K562 treated with DMSO at 1 percent for 48 hours (cell line): ENCODE measurements around the gene SRSF6. TPM values are rescaled to one million over a fixed set of nuclear protein-coding genes. Genes with fewer than 3 reads are reported as not detected.

ENCODE experiments used
- total RNA-seq: library from RNA; unstranded; fragments of 300-600 nt; gene quantifications from 2 replicates; pipeline ENCODE4 v1.2.3, GENCODE V29; 2022; ENCODE audit warnings: low replicate concordance; ENCODE audit errors: extremely low read depth

SRSF6 gene
- total RNA-seq: not detected in 2 replicates

DNA sequence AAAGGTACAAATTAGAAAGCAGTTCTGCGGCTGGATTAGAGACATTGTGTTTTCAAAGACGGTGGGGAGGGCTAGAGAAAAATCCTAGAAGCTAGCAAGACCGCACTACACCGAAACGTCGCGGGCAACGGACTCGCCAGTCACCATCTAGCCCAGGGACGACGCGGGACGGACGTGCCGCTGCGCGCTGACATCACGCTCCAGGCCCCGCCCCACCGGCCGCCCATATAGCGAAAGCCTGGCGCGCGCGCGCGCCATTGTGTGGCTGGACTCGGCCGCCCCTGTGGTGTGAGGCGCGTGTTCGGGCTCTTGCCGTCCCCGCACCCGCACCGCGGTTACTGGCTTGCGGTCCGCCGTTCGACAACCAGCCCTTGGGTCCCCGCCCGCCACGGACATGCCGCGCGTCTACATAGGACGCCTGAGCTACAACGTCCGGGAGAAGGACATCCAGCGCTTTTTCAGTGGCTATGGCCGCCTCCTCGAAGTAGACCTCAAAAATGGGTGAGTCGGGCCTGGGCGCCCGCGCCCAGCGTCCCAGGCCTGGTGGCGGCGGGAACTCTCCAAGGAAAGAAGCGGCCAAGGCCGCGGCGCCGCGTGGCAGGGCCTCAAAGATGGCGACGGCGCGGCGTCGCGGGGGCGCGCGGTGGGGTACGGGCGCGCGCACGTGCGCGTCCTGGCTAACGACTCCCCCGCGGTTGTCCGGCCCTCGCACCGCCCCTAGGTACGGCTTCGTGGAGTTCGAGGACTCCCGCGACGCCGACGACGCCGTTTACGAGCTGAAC, at the start of gene SRSF6:
Gene SRSF6 (plus strand): TSS at position 257 of the 782 bp plus-strand sequence. CDS start 138 bp downstream, at position 395.

DNA sequence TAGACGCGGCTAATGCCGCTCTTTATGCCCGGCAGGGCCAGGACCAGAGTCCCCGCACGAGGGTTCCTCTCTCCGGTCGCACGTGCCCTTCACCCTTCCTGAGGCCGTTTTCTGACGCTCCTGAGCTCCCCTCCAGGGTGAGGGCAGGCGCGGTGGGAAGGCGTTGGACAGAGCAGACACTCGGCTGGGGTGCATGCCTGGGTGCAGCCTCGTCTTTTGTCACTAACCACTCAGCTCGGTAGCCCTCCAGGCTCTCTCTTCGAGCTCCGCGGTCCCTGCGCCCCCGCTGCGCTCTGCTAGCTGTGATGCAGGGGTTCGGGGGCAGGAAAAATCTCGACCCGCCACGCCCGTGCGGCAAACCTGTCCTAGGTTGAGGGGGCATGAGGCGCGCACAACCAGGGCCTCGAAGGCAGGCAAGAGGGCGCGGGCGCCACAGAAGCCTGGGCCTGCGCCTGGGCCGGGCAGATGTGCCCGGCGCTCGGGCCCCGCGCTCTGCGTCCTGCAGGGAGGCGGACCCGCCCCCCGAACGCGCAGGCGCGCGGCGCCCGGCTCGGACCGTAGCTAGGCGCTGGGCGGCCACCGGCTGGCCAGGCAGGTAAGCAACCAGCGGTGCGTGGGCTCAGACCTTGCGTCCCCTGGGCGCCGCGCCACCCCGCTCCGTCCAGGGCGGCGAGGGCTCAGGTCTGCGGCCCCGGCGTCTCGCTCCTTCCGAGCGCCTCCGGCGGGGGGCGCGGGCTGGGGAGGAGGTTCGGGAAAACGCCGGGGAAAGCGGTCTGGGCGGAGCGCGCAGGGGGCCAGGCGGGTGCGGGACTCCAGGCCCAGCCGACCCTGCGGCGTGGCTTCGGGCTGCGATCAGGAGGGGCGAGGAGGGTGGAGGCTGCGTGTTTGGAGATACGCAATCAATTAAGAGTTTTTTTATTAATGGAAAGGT, 49.7 kb downstream of the SRSF6 start, which contains the start of gene L3MBTL1:
Gene L3MBTL1 (plus strand): TSS at position 548 of the 931 bp plus-strand sequence. CDS start 5,807 bp downstream, outside the sequence.

Other genes starting within 250 kb of the SRSF6 start
- gene L3MBTL1, start 49.8 kb downstream of the SRSF6 start, total RNA-seq: not detected in 2 replicates
- not detected in 2 replicates for gene SGK2, start 101.1 kb downstream of the SRSF6 start, total RNA-seq
- gene IFT52, start 133.0 kb downstream of the SRSF6 start, total RNA-seq: not detected in 2 replicates
- not detected in 2 replicates for gene MYBL2, start 209.2 kb downstream of the SRSF6 start, total RNA-seq